GM21447 (cell line): ENCODE data around the gene MAML2.

Experiments used
- ATAC-seq: cut with Tn5 transposase; IDR thresholded peaks from one replicate; pipeline ENCODE4 v1.9.1; 2021; ENCODE audit not compliant: unreplicated experiment

Gene MAML2

DNA sequence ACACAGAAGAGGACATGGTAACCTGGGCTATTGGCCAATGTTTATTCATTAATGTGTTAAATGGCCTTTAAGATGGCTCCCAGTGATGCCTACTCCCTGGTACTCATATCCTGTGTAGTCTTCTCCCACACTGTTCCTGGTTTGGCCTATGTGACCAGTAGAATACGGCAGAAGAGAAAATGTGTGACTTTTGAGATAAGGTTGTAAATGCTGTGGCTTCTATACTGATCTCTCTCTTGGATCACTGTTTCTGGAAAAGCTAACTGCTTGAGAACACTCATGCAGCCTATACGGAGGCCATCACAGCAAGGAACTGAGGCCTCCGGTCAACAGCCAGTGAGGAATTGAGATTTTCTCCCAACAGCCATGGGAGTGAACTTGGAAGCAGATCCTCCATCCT lies 24.1 kb downstream of the MAML2 start:
- no peak for ATAC-seq

DNA sequence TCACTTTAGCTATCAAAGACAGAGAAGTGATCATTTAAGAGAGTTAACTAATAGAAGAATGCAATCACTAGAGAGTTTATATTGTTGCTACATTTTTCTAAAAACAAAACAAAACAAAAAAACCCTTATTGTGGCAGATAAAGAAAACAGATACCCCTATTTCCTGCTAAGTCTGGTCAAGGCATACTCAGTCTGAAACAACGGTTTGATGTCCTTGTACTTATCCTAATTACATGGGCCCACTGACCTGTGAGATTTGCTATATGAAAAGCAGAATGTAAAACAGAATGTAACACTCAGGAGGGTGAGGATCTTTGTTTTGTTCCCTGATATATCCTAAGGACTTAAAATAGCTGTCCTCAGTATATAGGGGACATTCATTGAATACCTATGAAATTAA lies 24.6 kb downstream of the MAML2 start:
- no peak for ATAC-seq

DNA sequence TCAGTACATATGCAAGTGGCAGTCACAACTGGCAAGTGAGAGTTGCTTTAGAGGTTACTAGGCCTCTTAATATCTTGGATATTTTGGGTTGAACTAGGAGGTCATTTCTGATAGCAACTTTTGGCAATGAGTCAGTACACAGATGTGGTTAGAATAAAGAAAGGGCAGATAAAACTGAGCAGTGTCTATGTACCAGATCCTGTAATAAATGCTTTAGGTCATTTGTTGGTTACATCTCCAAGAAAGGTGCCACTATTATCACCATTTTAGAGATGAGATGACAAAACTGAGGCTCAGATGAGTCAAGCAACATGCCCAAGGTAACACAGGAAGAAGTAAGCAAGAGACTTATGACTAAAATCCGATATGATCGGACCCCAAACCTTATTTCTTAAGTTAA lies 25.0 kb downstream of the MAML2 start:
- ATAC-seq: no peak

DNA sequence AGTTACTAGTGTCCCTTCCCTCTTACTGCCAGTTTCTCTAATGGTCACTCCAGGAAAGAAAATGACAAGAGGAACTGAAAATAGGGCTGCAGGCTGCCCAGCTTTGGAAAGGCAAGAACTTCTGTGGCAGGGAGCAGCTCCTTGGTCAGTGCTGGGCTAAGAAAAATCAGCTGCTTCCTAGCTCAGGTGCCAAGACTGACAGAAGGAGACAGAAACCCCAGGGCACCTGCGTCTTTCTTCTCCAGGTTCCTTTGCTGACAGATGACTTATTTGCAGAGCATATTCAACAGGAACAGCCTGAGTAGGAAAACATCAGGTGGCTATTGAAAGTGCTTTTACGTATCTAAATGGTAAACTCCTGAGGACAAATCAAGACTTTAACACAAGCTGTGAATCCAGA lies 25.4 kb downstream of the MAML2 start:
- no peak for ATAC-seq

DNA sequence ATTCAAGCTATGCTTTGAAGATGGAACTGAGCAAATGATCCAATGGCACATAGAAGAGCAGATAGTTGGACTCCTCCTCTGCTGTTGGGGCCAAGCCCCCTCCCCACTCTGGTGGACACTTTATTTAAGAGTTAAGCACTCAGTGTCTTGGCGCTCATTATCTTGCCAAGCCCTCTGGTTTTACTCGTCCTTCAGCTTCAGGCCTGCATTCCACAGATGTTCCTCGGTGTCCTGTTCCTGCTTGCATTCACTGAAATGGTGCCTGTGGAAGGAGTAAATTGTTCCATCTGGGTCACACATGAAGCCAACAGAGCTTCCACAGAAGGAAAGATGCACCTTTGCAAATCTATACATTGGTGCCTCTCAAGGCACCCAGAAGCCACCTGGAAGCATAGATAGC lies 26.1 kb downstream of the MAML2 start:
- no peak for ATAC-seq

- no peak for ATAC-seq
These were observed 27.5 kb downstream of the MAML2 start for GRCh38 chr11:96315476-96315875.

DNA sequence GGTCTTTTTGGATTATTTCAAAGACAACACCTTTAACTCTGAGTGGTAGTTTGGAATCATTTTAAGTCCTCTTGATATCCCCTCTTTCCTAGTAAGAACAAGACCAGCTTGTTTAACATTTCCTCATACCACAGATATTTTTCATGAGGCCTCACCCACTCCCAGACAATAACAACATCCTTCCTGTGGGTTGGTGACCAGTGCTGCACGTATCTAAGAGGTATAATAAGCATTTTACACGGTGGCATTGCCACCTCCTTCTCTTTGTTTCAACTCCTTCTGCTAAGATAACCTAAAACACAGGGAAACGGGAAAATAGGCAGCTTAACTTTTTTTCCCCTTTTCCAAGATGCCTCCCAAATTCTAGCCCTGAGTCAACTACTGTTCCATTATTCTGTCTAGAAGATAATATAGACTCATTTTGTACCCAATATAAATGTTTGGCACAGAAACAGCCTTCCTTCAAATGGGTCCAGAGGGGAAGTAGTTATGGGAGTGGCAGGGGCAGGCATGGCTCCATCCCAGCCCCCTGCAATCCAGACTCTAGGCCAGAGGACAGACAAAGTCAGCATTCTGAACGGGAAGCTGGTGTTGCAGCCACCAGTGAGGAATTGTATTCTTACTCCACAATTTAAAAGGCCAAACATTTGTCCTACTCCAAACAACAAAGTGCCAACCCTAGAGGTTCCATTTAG lies 28.5 kb downstream of the MAML2 start:
- ATAC-seq: no peak

DNA sequence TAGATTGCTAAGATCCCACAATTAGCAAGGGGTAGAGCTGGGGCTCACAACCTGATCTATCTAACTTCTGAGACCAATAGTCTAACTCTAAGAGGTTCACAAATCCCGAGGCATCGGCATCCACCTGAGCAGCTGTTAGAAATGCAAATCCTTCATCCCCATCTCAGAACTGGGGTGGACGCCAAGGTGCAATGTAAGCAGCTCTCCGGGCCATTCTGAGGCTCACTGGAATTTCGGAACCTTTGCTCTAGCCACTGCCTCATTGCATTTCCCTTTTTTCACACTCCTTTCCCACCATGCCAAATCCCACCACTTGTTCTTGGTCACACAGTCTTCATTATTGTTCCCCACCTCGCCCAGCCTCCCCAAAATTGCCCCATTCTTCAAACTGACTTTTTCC lies 29.8 kb downstream of the MAML2 start:
- no peak for ATAC-seq

DNA sequence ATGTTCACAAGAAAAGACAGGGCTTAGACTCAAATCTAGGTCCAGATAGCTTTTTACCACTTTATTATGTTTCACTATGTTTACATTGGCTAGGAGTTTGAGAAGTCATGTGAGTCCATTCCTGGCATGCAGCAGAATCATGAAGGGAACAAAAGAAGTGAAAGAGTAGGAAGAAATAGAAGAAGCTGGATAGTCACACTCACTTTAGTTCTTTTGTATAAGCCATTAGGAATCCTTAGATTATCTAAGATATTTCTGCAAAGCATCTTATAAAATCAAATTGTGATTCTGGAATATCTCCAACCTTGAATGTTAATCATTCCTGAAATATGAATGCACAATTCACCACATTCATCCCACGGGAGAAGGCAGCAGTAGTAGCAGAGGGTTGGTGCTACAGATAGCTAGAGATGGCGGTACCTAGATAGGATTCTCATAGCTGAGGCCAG lies 31.9 kb downstream of the MAML2 start:
- ATAC-seq: no peak

DNA sequence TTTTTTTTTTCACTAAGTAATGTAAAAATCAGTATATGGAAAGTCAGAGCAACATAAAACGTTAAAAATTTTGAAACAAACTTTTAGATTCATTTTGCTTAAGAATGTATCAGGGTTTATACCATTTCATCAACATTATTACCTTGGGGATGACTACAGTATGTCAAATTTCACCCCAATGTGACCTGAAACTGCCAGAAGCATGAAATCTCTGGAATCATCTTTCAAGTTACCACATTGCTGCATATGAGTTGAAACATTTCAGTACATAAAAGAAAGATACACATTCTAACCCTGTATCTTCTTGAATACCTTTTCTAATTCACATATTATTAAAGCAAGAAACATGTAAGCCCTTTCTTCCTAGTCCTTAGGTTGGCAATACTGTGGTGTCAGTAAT lies 32.8 kb downstream of the MAML2 start:
- no peak for ATAC-seq

DNA sequence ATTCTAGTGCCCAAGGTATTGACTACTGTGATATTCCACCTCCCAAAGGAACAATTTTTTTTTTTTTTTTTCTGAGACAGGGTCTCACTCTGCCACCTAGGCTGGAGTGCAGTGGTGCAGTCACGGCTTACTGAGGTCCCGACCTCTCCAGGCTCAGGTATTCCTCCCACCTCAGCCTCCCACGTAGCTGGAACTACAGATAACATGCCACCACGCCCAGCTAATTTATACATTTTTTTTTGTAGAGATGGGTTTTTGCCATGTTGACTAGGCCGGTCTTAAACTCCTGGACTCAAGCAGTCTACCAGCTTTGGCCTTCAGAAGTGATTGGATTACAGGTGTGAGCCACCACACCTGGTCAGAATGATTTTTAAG lies 33.4 kb downstream of the MAML2 start:
- ATAC-seq: no peak

- no peak for ATAC-seq
These were observed 33.9 kb downstream of the MAML2 start for GRCh38 chr11:96309016-96309642.

DNA sequence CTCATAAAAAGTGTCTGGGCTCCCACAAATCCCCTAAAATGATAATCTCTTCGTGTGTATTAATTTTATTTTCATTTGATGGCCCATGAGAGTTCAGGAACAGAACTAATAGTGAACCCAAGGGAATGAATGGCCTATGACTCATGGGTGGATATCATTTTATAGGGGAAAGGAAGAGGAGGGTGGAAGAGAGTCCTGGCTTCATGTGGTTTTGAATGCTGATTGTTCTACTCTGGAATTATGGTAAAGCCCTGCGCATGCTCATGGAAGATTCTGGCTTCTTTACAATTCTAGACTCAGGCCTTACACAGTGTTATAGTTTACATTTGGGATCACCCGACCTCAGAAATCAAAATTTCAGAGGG lies 35.2 kb downstream of the MAML2 start:
- ATAC-seq: no peak

DNA sequence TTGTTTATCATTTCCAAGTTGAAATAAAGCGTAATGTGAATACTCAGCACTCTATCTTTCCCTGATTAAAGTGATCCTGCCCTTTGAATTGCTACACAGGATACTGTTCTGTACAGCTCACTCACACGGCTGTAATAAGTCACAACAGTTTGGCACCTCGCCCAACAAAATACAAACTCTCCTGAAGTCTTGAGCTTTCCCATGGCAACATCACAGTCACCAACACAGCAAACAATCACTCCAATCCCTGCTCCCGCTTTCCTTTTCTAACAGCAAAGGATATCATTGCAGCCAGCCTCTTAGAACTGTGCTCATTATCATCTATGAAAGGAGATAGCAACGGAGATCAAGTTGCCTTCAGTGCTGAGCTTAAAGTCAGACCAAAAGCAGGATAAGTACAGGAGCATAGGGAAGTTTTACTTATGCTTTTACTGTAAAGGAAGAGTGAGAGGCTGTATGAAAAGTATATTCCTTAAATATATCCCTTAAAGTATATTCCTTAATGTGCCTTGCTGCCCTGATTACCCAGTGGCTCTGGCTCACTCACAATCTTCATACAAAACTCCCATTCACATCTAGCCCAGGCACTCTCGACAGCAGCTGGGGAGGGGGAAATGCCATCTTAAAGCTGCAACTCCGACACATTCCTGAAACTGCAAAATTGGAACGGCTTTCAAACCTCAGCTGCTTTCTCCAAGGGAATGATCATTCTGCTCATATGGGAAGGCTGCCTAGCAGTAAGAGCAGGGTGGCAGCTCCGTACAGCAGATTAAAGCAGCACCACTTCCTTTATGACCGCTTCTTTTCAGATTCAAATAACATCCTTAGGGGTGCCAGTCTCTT lies 35.8 kb downstream of the MAML2 start:
- ATAC-seq: no peak

GRCh38 chr11:96306600-96306932 lies 36.4 kb downstream of the MAML2 start:
- no peak for ATAC-seq

GRCh38 chr11:96306071-96306470 lies 36.9 kb downstream of the MAML2 start:
- ATAC-seq: no peak

- ATAC-seq: no peak
These were observed 39.0 kb downstream of the MAML2 start for GRCh38 chr11:96303980-96304379.

DNA sequence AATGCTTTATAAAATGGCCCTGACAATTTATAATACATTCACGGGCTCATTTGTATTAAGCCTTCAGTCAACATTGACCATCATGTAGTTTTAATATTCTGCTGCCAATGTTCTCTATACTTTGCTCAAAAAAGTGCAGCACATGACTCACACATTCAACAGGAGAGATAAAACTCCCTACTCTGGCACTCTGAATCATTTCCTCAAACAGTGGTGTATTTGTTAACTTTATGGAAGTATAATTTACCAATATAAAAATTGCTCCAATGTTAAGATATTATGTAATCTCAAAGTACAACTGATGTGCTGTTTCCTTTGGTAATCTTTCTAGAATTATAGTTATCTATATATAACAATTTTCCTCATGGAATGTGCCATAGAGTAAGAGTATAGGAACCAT lies 39.9 kb downstream of the MAML2 start:
- ATAC-seq: no peak

DNA sequence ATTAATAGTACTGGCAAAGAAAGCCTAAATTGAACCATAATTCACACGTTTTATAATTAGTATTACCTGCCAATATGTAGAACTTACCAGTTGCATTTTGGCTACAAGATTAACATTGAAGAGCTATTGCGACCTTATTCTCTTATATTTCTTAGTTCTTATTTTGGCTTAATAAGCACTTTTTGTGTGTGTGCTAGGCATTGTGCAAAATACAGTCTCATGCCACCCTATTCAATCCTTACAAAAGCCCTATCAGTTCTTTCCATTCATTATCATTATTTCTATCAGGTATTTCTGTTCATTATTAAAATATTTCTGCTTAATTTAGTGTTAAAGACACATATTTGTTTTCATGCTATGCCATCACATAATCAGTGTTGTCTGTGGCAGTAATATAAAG lies 41.2 kb downstream of the MAML2 start:
- ATAC-seq: no peak

GRCh38 chr11:96299155-96299888 lies 43.7 kb downstream of the MAML2 start:
- no peak for ATAC-seq

DNA sequence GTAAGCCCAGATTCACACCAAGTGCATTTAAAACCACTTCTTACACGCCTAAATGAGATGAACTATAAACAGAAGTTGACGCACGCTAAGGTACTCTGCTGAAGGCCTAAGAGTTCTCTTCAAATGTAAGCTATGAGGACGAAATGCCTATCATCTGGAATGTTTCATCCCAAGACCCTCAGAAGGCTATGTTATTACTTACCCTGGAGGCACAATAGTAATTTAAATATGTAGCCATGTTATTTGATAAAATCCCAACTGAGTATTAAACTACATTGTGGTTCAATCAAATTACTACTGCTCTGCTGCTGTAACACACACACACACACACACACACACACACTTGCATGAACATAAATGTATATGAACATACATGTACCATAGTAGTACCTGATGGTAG lies 47.6 kb downstream of the MAML2 start:
- no peak for ATAC-seq

DNA sequence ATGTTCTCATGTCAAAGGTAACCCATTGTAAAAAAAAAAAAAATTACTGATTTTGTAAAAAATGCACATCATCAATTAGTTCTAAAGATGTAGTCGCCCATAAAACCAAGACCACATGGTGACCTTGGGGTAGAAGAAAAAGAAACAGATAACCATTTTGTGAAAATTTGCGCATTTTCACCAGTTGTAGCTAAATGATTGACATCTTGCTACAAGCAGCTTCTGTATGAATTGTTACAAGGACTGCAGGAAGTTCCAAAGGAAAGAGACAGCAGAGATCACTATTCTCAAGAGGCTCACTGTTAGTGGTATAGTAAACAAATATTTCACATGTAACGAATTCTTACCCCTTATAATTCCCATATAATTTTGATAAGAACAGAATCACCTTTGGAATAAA lies 48.7 kb downstream of the MAML2 start:
- ATAC-seq: no peak
